WTC11 (cell line): Measurements from ENCODE around the gene ESPN. TPM values are rescaled to one million over a fixed set of nuclear protein-coding genes. Genes with fewer than 3 reads are reported as not detected.

Source experiments
- ATF1 ChIP-seq: sonication (generic); formaldehyde crosslinking; IDR thresholded peaks from 2 replicates; pipeline ENCODE4 v1.8.1; 2023; ENCODE audit warnings: mild to moderate bottlenecking, moderate library complexity, missing genetic modification reagents
- EMX1 ChIP-seq: fragments of 250-450 bp; sonication (Bioruptor Pico); IDR thresholded peaks from 2 replicates; pipeline ENCODE4 v1.8.0; 2021; ENCODE audit warnings: mild to moderate bottlenecking
- GABPB1 ChIP-seq: sonication (generic); formaldehyde crosslinking; IDR thresholded peaks from 2 replicates; pipeline ENCODE4 v1.8.1; 2023; ENCODE audit warnings: mild to moderate bottlenecking, missing genetic modification reagents
- NFE2L1 ChIP-seq: sonication (generic); formaldehyde crosslinking; IDR thresholded peaks from 2 replicates; pipeline ENCODE4 v1.8.1; 2023; ENCODE audit warnings: missing genetic modification reagents
- NFYB ChIP-seq: sonication (generic); formaldehyde crosslinking; conservative IDR thresholded peaks from 2 replicates; pipeline ENCODE4 v1.8.0; 2022; ENCODE audit warnings: low read depth, missing genetic modification reagents
- NR1H2 ChIP-seq: sonication (generic); formaldehyde crosslinking; IDR thresholded peaks from 2 replicates; pipeline ENCODE4 v1.9.0; 2021; ENCODE audit warnings: mild to moderate bottlenecking, moderate library complexity, missing genetic modification reagents
- RELA ChIP-seq: sonication (generic); formaldehyde crosslinking; IDR thresholded peaks from 2 replicates; pipeline ENCODE4 v1.8.1; 2022; ENCODE audit warnings: missing genetic modification reagents, mild to moderate bottlenecking, borderline replicate concordance
- SOX15 ChIP-seq: fragments of 250-450 bp; sonication (Bioruptor Pico); IDR thresholded peaks from 2 replicates; pipeline ENCODE4 v1.9.0; 2021; ENCODE audit warnings: mild to moderate bottlenecking
- ZBTB21 ChIP-seq: sonication (generic); formaldehyde crosslinking; IDR thresholded peaks from 2 replicates; pipeline ENCODE4 v1.8.1; 2023; ENCODE audit warnings: mild to moderate bottlenecking, missing genetic modification reagents, borderline replicate concordance
- ZNF671 ChIP-seq: fragments of 250-450 bp; sonication (Bioruptor Pico); IDR thresholded peaks from 2 replicates; pipeline ENCODE4 v1.8.0; 2021; ENCODE audit warnings: mild to moderate bottlenecking
- total RNA-seq: library from RNA; stranded (reverse); gene quantifications from 3 replicates; pipeline ENCODE4 v1.2.3, GENCODE V29; 2021
- TF ChIP-seq, protein P1 (sequence below): sonication (generic); formaldehyde crosslinking; conservative IDR thresholded peaks from 2 replicates; pipeline ENCODE4 v1.8.1; 2023; ENCODE audit warnings: mild to moderate bottlenecking, low read depth, missing genetic modification reagents, moderate library complexity
- TF ChIP-seq, protein P2 (sequence below): sonication (generic); formaldehyde crosslinking; IDR thresholded peaks from 2 replicates; pipeline ENCODE4 v1.8.0; 2022; ENCODE audit warnings: mild to moderate bottlenecking, missing genetic modification reagents
- TF ChIP-seq, protein P3 (sequence below): fragments of 250-450 bp; sonication (Bioruptor Pico); IDR thresholded peaks from 2 replicates; pipeline ENCODE4 v1.9.0; 2021; ENCODE audit warnings: mild to moderate bottlenecking, borderline replicate concordance
- TF ChIP-seq, protein P4 (sequence below): sonication (generic); formaldehyde crosslinking; IDR thresholded peaks from 2 replicates; pipeline ENCODE4 v1.8.1; 2023; ENCODE audit warnings: mild to moderate bottlenecking, missing genetic modification reagents, moderate library complexity
- TF ChIP-seq, protein P5 (sequence below): fragments of 250-450 bp; sonication (Bioruptor Pico); IDR thresholded peaks from 2 replicates; pipeline ENCODE4 v1.9.0; 2021; ENCODE audit warnings: moderate library complexity, mild to moderate bottlenecking, inconsistent platforms, borderline replicate concordance
- TF ChIP-seq, protein P6 (sequence below): fragments of 250-450 bp; sonication (Bioruptor Pico); IDR thresholded peaks from 2 replicates; pipeline ENCODE4 v1.8.0; 2021; ENCODE audit warnings: mild to moderate bottlenecking
- TF ChIP-seq, protein P7 (sequence below): sonication (generic); formaldehyde crosslinking; IDR thresholded peaks from 2 replicates; pipeline ENCODE4 v1.8.1; 2023; ENCODE audit warnings: mild to moderate bottlenecking, missing genetic modification reagents
- TF ChIP-seq, protein P8 (sequence below): sonication (generic); formaldehyde crosslinking; IDR thresholded peaks from 2 replicates; pipeline ENCODE4 v1.8.0; 2022; ENCODE audit warnings: missing genetic modification reagents

ESPN gene
- total RNA-seq, 1 experiment from 2014 or later: 46.1 TPM

DNA sequence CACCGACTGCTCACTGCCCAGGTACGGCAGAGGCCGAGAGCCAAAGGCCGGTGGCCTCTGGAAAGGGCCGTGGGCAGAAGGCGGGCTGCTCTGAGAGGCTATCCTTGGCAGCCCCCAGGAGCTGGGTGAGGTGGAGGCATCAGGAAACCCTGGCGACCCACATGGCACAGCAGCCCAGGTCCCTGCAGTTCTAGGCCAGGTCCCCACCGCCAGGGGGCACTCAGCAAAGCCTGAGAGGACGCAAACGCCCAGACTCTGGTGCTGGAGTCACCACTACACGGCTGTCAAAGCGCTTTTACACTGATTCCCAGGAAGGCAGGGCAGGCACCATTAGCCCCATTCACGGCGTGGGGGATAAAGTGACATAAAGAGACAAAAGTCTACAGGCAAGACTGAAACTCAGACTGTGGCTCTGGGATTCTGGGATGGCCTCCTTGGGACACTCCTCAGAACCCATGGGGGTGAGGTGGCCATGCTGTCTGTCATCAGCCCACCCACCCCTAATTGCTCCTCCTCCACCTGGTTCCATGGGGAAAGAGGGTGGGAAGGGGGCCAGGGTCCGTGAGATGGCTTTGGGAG, 61.9 kb downstream of the ESPN start (continued):
- TF ChIP-seq, protein P1, sequence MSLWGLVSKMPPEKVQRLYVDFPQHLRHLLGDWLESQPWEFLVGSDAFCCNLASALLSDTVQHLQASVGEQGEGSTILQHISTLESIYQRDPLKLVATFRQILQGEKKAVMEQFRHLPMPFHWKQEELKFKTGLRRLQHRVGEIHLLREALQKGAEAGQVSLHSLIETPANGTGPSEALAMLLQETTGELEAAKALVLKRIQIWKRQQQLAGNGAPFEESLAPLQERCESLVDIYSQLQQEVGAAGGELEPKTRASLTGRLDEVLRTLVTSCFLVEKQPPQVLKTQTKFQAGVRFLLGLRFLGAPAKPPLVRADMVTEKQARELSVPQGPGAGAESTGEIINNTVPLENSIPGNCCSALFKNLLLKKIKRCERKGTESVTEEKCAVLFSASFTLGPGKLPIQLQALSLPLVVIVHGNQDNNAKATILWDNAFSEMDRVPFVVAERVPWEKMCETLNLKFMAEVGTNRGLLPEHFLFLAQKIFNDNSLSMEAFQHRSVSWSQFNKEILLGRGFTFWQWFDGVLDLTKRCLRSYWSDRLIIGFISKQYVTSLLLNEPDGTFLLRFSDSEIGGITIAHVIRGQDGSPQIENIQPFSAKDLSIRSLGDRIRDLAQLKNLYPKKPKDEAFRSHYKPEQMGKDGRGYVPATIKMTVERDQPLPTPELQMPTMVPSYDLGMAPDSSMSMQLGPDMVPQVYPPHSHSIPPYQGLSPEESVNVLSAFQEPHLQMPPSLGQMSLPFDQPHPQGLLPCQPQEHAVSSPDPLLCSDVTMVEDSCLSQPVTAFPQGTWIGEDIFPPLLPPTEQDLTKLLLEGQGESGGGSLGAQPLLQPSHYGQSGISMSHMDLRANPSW: no peak
- TF ChIP-seq ZNF671 (no peak), ZBTB21 (CRISPR knock-in tag) (no peak), NR1H2 (CRISPR knock-in tag) (no peak), NFE2L1 (CRISPR knock-in tag) (no peak), NFYB (CRISPR knock-in tag) (no peak), GABPB1 (no peak), EMX1 (no peak), SOX15 (CRISPR knock-in tag) (no peak), ATF1 (no peak), RELA (CRISPR knock-in tag) (no peak)
- TF ChIP-seq, protein P2, sequence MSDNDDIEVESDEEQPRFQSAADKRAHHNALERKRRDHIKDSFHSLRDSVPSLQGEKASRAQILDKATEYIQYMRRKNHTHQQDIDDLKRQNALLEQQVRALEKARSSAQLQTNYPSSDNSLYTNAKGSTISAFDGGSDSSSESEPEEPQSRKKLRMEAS: peak; percentile 62; the same call in 1 of the 2 replicates
- TF ChIP-seq, protein P3, sequence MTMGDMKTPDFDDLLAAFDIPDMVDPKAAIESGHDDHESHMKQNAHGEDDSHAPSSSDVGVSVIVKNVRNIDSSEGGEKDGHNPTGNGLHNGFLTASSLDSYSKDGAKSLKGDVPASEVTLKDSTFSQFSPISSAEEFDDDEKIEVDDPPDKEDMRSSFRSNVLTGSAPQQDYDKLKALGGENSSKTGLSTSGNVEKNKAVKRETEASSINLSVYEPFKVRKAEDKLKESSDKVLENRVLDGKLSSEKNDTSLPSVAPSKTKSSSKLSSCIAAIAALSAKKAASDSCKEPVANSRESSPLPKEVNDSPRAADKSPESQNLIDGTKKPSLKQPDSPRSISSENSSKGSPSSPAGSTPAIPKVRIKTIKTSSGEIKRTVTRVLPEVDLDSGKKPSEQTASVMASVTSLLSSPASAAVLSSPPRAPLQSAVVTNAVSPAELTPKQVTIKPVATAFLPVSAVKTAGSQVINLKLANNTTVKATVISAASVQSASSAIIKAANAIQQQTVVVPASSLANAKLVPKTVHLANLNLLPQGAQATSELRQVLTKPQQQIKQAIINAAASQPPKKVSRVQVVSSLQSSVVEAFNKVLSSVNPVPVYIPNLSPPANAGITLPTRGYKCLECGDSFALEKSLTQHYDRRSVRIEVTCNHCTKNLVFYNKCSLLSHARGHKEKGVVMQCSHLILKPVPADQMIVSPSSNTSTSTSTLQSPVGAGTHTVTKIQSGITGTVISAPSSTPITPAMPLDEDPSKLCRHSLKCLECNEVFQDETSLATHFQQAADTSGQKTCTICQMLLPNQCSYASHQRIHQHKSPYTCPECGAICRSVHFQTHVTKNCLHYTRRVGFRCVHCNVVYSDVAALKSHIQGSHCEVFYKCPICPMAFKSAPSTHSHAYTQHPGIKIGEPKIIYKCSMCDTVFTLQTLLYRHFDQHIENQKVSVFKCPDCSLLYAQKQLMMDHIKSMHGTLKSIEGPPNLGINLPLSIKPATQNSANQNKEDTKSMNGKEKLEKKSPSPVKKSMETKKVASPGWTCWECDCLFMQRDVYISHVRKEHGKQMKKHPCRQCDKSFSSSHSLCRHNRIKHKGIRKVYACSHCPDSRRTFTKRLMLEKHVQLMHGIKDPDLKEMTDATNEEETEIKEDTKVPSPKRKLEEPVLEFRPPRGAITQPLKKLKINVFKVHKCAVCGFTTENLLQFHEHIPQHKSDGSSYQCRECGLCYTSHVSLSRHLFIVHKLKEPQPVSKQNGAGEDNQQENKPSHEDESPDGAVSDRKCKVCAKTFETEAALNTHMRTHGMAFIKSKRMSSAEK: no peak
- TF ChIP-seq, protein P4, sequence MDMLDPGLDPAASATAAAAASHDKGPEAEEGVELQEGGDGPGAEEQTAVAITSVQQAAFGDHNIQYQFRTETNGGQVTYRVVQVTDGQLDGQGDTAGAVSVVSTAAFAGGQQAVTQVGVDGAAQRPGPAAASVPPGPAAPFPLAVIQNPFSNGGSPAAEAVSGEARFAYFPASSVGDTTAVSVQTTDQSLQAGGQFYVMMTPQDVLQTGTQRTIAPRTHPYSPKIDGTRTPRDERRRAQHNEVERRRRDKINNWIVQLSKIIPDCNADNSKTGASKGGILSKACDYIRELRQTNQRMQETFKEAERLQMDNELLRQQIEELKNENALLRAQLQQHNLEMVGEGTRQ (CRISPR knock-in tag): peak; percentile 47
- TF ChIP-seq, protein P5, sequence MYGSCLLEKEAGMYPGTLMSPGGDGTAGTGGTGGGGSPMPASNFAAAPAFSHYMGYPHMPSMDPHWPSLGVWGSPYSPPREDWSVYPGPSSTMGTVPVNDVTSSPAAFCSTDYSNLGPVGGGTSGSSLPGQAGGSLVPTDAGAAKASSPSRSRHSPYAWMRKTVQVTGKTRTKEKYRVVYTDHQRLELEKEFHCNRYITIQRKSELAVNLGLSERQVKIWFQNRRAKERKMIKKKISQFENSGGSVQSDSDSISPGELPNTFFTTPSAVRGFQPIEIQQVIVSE (CRISPR knock-in tag): no peak
- TF ChIP-seq, protein P6, sequence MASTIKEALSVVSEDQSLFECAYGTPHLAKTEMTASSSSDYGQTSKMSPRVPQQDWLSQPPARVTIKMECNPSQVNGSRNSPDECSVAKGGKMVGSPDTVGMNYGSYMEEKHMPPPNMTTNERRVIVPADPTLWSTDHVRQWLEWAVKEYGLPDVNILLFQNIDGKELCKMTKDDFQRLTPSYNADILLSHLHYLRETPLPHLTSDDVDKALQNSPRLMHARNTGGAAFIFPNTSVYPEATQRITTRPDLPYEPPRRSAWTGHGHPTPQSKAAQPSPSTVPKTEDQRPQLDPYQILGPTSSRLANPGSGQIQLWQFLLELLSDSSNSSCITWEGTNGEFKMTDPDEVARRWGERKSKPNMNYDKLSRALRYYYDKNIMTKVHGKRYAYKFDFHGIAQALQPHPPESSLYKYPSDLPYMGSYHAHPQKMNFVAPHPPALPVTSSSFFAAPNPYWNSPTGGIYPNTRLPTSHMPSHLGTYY: no peak
- TF ChIP-seq, protein P7, sequence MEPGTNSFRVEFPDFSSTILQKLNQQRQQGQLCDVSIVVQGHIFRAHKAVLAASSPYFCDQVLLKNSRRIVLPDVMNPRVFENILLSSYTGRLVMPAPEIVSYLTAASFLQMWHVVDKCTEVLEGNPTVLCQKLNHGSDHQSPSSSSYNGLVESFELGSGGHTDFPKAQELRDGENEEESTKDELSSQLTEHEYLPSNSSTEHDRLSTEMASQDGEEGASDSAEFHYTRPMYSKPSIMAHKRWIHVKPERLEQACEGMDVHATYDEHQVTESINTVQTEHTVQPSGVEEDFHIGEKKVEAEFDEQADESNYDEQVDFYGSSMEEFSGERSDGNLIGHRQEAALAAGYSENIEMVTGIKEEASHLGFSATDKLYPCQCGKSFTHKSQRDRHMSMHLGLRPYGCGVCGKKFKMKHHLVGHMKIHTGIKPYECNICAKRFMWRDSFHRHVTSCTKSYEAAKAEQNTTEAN (CRISPR knock-in tag): no peak
- TF ChIP-seq, protein P8, sequence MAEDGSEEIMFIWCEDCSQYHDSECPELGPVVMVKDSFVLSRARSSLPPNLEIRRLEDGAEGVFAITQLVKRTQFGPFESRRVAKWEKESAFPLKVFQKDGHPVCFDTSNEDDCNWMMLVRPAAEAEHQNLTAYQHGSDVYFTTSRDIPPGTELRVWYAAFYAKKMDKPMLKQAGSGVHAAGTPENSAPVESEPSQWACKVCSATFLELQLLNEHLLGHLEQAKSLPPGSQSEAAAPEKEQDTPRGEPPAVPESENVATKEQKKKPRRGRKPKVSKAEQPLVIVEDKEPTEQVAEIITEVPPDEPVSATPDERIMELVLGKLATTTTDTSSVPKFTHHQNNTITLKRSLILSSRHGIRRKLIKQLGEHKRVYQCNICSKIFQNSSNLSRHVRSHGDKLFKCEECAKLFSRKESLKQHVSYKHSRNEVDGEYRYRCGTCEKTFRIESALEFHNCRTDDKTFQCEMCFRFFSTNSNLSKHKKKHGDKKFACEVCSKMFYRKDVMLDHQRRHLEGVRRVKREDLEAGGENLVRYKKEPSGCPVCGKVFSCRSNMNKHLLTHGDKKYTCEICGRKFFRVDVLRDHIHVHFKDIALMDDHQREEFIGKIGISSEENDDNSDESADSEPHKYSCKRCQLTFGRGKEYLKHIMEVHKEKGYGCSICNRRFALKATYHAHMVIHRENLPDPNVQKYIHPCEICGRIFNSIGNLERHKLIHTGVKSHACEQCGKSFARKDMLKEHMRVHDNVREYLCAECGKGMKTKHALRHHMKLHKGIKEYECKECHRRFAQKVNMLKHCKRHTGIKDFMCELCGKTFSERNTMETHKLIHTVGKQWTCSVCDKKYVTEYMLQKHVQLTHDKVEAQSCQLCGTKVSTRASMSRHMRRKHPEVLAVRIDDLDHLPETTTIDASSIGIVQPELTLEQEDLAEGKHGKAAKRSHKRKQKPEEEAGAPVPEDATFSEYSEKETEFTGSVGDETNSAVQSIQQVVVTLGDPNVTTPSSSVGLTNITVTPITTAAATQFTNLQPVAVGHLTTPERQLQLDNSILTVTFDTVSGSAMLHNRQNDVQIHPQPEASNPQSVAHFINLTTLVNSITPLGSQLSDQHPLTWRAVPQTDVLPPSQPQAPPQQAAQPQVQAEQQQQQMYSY (CRISPR knock-in tag): 0 out of 2 replicates have a peak, but pooled peaks have one; percentile 45
- TF ChIP-seq, all 79 proteins: peak for 6
